ENCODE data around the gene SERPINA10. TPM values are rescaled to one million over a fixed set of nuclear protein-coding genes. Genes with fewer than 3 reads are reported as not detected.

Gene SERPINA10
- total and polyA plus RNA-seq, 2 donors (not counting 3 experiments of a cell fraction or from before 2014, with no cell fraction given) = not detected

DNA sequence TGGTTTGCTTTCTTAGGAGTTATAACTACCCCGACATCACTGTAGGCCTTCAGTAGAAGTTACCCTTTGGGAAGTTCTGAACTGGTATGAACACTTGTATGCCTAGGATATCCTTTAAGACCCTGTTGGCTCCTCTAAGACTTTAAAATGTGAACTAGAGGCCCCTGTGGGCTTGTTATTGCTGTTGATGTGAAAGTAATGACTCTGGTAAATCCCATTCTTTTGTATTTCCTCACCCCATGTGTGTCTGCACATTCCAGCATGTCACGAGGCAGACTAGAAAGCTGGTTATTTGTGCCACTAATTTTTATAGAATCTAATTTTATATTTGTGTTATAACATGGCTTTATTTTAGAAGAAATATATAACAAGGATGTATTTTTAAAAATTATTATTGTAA lies 48.9 kb downstream of the SERPINA10 start:
- Histone ChIP-seq H3K9ac (replicated peaks; ENCODE audit: extremely low read depth, insufficient read depth, low read length) (no peak overlapping the region), H4K20me1 (replicated peaks; ENCODE audit: control insufficient read depth, extremely low read depth, insufficient read depth, low read length) (no peaks in the 10 kb centered on the region), H3K4me2 (ENCODE audit: insufficient read depth, low read length) (no peak overlapping the region), H3K4me1 (ENCODE audit: control insufficient read depth, extremely low read depth, insufficient read depth, low read length) (no peaks in the 10 kb centered on the region), H3K36me3 (ENCODE audit: control insufficient read depth in 2 of 2, extremely low read depth in 1 of 2, insufficient read depth in 2 of 2, low read length in 2 of 2) (no peaks in the 10 kb centered on the region), H3K9me3 (replicated peaks; ENCODE audit: control insufficient read depth, insufficient read depth, low read length) (no peaks in the 10 kb centered on the region), H3K27ac (ENCODE audit: insufficient read depth, low read depth, low read length) (no peak overlapping the region), H3K4me3 (replicated peaks in 1 of 3; ENCODE audit: insufficient read depth in 1 of 3, low read depth in 1 of 3, low read length in 3 of 3) (no peak overlapping the region), H3K27me3 (ENCODE audit: control insufficient read depth in 2 of 2, insufficient read depth in 2 of 2, low read length in 2 of 2) (peaks cover 0 to 2% of the 10 kb centered on the region in 2 experiments), H2AFZ (ENCODE audit: low read depth, low read length) (no peak overlapping the region), H3K9me1 (replicated peaks; ENCODE audit: control insufficient read depth, extremely low read depth, insufficient read depth, low read length) (no peaks in the 10 kb centered on the region), H3K79me2 (ENCODE audit: control insufficient read depth, insufficient read depth, low read length) (no peaks in the 10 kb centered on the region)
- TF ChIP-seq MYC (IDR thresholded peaks at IDR 0.05; ENCODE audit: low read depth, low read length) = no peak
- TF ChIP-seq, protein P1, sequence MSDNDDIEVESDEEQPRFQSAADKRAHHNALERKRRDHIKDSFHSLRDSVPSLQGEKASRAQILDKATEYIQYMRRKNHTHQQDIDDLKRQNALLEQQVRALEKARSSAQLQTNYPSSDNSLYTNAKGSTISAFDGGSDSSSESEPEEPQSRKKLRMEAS (IDR thresholded peaks at IDR 0.05; ENCODE audit: insufficient read depth, insufficient read length) = no peak
- no peak for TF ChIP-seq EZH2 (IDR thresholded peaks at IDR 0.05; ENCODE audit: borderline replicate concordance, low read depth, low read length, severe bottlenecking)
- TF ChIP-seq JUN (IDR thresholded peaks at IDR 0.05; ENCODE audit: borderline replicate concordance, insufficient read depth, insufficient read length, low read depth) = no peak
- TF ChIP-seq, protein P2, sequence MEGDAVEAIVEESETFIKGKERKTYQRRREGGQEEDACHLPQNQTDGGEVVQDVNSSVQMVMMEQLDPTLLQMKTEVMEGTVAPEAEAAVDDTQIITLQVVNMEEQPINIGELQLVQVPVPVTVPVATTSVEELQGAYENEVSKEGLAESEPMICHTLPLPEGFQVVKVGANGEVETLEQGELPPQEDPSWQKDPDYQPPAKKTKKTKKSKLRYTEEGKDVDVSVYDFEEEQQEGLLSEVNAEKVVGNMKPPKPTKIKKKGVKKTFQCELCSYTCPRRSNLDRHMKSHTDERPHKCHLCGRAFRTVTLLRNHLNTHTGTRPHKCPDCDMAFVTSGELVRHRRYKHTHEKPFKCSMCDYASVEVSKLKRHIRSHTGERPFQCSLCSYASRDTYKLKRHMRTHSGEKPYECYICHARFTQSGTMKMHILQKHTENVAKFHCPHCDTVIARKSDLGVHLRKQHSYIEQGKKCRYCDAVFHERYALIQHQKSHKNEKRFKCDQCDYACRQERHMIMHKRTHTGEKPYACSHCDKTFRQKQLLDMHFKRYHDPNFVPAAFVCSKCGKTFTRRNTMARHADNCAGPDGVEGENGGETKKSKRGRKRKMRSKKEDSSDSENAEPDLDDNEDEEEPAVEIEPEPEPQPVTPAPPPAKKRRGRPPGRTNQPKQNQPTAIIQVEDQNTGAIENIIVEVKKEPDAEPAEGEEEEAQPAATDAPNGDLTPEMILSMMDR (IDR thresholded peaks at IDR 0.05; ENCODE audit: extremely low read depth in 1 of 2, insufficient read depth in 1 of 2, low read depth in 1 of 2, low read length in 2 of 2) = no peak
- TF ChIP-seq GATA2 (IDR thresholded peaks at IDR 0.05; ENCODE audit: insufficient read depth, insufficient read length, low read depth, low read length) = no peak
- TF ChIP-seq FOS (IDR thresholded peaks at IDR 0.05; ENCODE audit: borderline replicate concordance, insufficient read depth, low read length) = no peak
- TF ChIP-seq POLR2AphosphoS5 (IDR thresholded peaks at IDR 0.05; ENCODE audit: insufficient read depth, low read depth, low read length) = no peak
- no peak for TF ChIP-seq POLR2A (IDR thresholded peaks at IDR 0.05; ENCODE audit: low read depth, low read length)
- FAIRE-seq (no peak), DNase-seq (ENCODE audit: low read depth, low spot score) (no peak)
- CTCF ChIA-PET = no interaction called here
- no TSS peak for BruUV-seq (replicated peaks)
- intact Hi-C loops (cut with micrococcal nuclease) (no loop called here), dilution Hi-C loops (cut with MboI; ENCODE audit: extremely low pct_ligation_motif_present, low sequenced_read_pairs) (no loop called here)
- POLR2A ChIA-PET = no interaction called here

Data from endothelial cell of umbilical vein (primary cell).